HCT116 (cell line): ENCODE results near the gene LAP3. TPM values are rescaled to one million over a fixed set of nuclear protein-coding genes. Genes with fewer than 3 reads are reported as not detected.

Experiments
- ATAC-seq: fragments of 200-7000 bp; cut with Tn5 transposase; 2 replicates; pipeline ENCODE4 v1.9.1; 2020; ENCODE audit warnings: mild to moderate bottlenecking, moderate library complexity
- BruUV-seq: library from RNA; stranded (reverse); fragments of 400-500 nt; replicated peaks from 2 replicates; lab custom pipeline; 2021; lab: Mats Ljungman, UMichigan
- CTCF ChIA-PET: fragments of 300-600 bp; sonication (Branson Sonifier 250); formaldehyde crosslinking; loops from one replicate; lab custom pipeline; 2021; ENCODE audit warnings: antibody characterized with exemption; lab: Charles Lee
- POLR2A ChIA-PET: fragments of 300-600, 350-600 bp; sonication (Branson Sonifier 250); formaldehyde crosslinking; loops from one replicate; lab custom pipeline; 2021; ENCODE audit warnings: antibody characterized with exemption; lab: Charles Lee
- RAD21 ChIA-PET, 2 experiments: fragments of 300-600 bp; sonication (Branson Sonifier 250); formaldehyde crosslinking; loops; one replicate each; lab custom pipeline; 2023; ENCODE audit warnings: low total read pairs in 2 of 2; ENCODE audit not compliant: uncharacterized antibody in 2 of 2, unreplicated experiment in 2 of 2, low non-redundant PET in 1 of 2; lab: Charles Lee
- DNase-seq: peaks from one replicate; pipeline ENCODE4 v3.0.0-alpha.2; 2010; ENCODE audit warnings: low read depth, low spot score
- H2AFZ ChIP-seq: fragments of 200-600 bp; shearing (Covaris generic), sonication (generic); 2 replicates; pipeline ENCODE4 v1.6.1; 2017; ENCODE audit warnings: low read depth, mixed run types, mixed read lengths, antibody characterized with exemption, low read length; ENCODE audit not compliant: poor library complexity, severe bottlenecking
- H3K27ac ChIP-seq: 2 replicates; pipeline ENCODE4 v1.5.1; 2012; ENCODE audit warnings: low read depth, low read length
- H3K27me3 ChIP-seq: fragments of 200-600 bp; sonication (generic); 2 replicates; pipeline ENCODE4 v1.6.1; 2016; ENCODE audit warnings: mixed run types, low read length, mixed read lengths; ENCODE audit not compliant: insufficient read depth
- H3K36me3 ChIP-seq, 2 experiments: fragments of 200-500 bp in 1 of 2; fragments of 200-600 bp in 1 of 2; sonication (Bioruptor generic) in 1 of 2; sonication (generic) in 1 of 2; 2 replicates each; pipeline versions ENCODE4 v1.5.1 to v1.6.1; 2014 to 2016; ENCODE audit warnings: low read length in 2 of 2, inconsistent platforms in 1 of 2, mixed read lengths in 1 of 2, mixed run types in 1 of 2; ENCODE audit not compliant: insufficient read depth in 2 of 2, control insufficient read depth in 1 of 2
- H3K4me1 ChIP-seq, 2 experiments: fragments of 200-600 bp in 1 of 2; sonication (generic) in 1 of 2; 2 replicates each; pipeline versions ENCODE4 v1.5.1 to v1.6.1; 2012 to 2017; ENCODE audit warnings: low read length in 2 of 2, inconsistent platforms in 1 of 2, mild to moderate bottlenecking in 1 of 2, mixed read lengths in 1 of 2, mixed run types in 1 of 2, moderate library complexity in 1 of 2; ENCODE audit not compliant: insufficient read depth in 2 of 2, control insufficient read depth in 1 of 2
- H3K4me2 ChIP-seq: fragments of 200-600 bp; sonication (generic); 2 replicates; pipeline ENCODE4 v1.6.1; 2017; ENCODE audit warnings: mixed run types, low read length, mixed read lengths
- H3K4me3 ChIP-seq, 2 experiments: fragments of 200-600 bp in 1 of 2; sonication (generic) in 1 of 2; replicated peaks in 1 of 2; 2 replicates each; pipeline ENCODE4 v1.5.1; 2011 to 2016; ENCODE audit warnings: low read length in 2 of 2, control low read depth in 1 of 2, low read depth in 1 of 2, mild to moderate bottlenecking in 1 of 2, mixed read lengths in 1 of 2, mixed run types in 1 of 2
- H3K79me2 ChIP-seq: fragments of 200-600 bp; sonication (generic); 2 replicates; pipeline ENCODE4 v1.6.1; 2017; ENCODE audit warnings: mild to moderate bottlenecking, mixed run types, low read length, moderate library complexity, mixed read lengths; ENCODE audit not compliant: insufficient read depth
- H3K9ac ChIP-seq: fragments of 200-600 bp; sonication (generic); 2 replicates; pipeline ENCODE4 v1.6.1; 2016; ENCODE audit warnings: low read length, mixed read lengths
- H3K9me2 ChIP-seq: fragments of 200-600 bp; sonication (generic), shearing (Covaris generic); 2 replicates; pipeline ENCODE4 v1.6.1; 2017; ENCODE audit warnings: mixed run types, mild to moderate bottlenecking, moderate library complexity; ENCODE audit not compliant: insufficient read depth
- H3K9me3 ChIP-seq, 2 experiments: fragments of 200-500 bp in 1 of 2; fragments of 200-600 bp in 1 of 2; sonication (Bioruptor generic) in 1 of 2; sonication (generic) in 1 of 2; 2 replicates each; pipeline ENCODE4 v1.6.1; 2014 to 2017; ENCODE audit warnings: low read length in 2 of 2, mixed read lengths in 2 of 2, inconsistent platforms in 1 of 2, low read depth in 1 of 2, mild to moderate bottlenecking in 1 of 2, mixed run types in 1 of 2, moderate library complexity in 1 of 2; ENCODE audit not compliant: control insufficient read depth in 1 of 2, insufficient read depth in 1 of 2
- H4K20me1 ChIP-seq: fragments of 200-600 bp; sonication (generic), shearing (Covaris generic); 2 replicates; pipeline ENCODE4 v1.6.1; 2017; ENCODE audit warnings: mixed run types, mild to moderate bottlenecking, moderate library complexity; ENCODE audit not compliant: insufficient read depth
- CBX3 ChIP-seq: IDR thresholded peaks from 2 replicates; pipeline ENCODE4 v1.6.1; 2012; ENCODE audit warnings: low read depth
- ELF1 ChIP-seq: IDR thresholded peaks from 2 replicates; pipeline ENCODE4 v1.6.1; 2012; ENCODE audit warnings: low read depth, borderline replicate concordance
- EZH2 ChIP-seq: fragments of 200-600 bp; sonication (generic); IDR thresholded peaks from 2 replicates; pipeline ENCODE4 v1.6.1; 2017; ENCODE audit warnings: antibody characterized with exemption, mixed run types
- EZH2phosphoT487 ChIP-seq: fragments of 200-600 bp; IDR thresholded peaks from 2 replicates; pipeline ENCODE4 v1.6.1; 2018; ENCODE audit warnings: antibody characterized with exemption, borderline replicate concordance
- FOSL1 ChIP-seq: IDR thresholded peaks from 2 replicates; pipeline ENCODE4 v1.6.1; 2012; ENCODE audit warnings: low read depth
- RAD21 ChIP-seq: IDR thresholded peaks from 2 replicates; pipeline ENCODE4 v1.6.1; 2012; ENCODE audit warnings: low read depth, mild to moderate bottlenecking
- SIN3A ChIP-seq: IDR thresholded peaks from 2 replicates; pipeline ENCODE4 v1.6.1; 2012; ENCODE audit warnings: low read depth
- SP1 ChIP-seq: IDR thresholded peaks from 2 replicates; pipeline ENCODE4 v1.6.1; 2012; ENCODE audit warnings: low read depth
- TCF7L2 ChIP-seq: IDR thresholded peaks from 2 replicates; pipeline ENCODE4 v1.7.0; 2011; ENCODE audit warnings: borderline replicate concordance, inconsistent platforms; ENCODE audit not compliant: insufficient read depth, insufficient read length; ENCODE audit errors: extremely low read depth
- intact Hi-C: fragments of 100-400 bp; cut with micrococcal nuclease; formaldehyde crosslinking; loops from 2 replicates; pipeline ENCODE4 v1.10.0; 2022
- total RNA-seq: library from RNA; stranded (reverse); gene quantifications from one replicate; pipeline ENCODE4 v1.2.1, GENCODE V29; 2021; ENCODE audit not compliant: unreplicated experiment
- TF ChIP-seq, protein P1 (sequence below): IDR thresholded peaks from 2 replicates; pipeline ENCODE4 v1.6.1; 2012
- TF ChIP-seq, protein P2 (sequence below): IDR thresholded peaks from 2 replicates; pipeline ENCODE4 v1.6.1; 2011; ENCODE audit warnings: mild to moderate bottlenecking, low read length, moderate library complexity; ENCODE audit not compliant: insufficient replicate concordance; ENCODE audit errors: extremely low read depth
- TF ChIP-seq, protein P3 (sequence below): IDR thresholded peaks from 2 replicates; pipeline ENCODE4 v1.6.1; 2012
- TF ChIP-seq, protein P4 (sequence below): IDR thresholded peaks from 2 replicates; pipeline ENCODE4 v1.6.1; 2012; ENCODE audit warnings: low read depth

Gene LAP3
- total RNA-seq, 1 experiment from 2014 or later = 59.9 TPM

DNA sequence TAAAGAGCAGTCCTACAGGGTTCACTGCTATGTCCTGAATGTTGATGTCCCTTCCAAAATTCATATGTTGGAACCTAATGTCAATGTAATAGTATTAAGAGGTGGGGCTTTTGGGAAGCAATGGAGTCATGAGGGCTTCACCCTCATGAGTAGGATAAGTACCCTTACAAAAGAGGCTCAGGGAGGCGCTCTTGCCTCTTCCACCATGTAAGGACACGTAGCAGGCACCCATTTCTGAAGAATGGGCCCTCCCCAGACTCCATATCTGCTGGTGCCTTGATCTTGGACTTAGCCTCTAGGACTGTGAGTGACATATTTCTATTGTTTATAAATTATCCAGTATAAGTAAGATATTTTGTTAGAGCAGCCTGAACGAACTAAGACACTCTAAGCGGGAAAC lies 53.2 kb downstream of the LAP3 start (continued):
- TF ChIP-seq ELF1 (no peak), TCF7L2 (no peak), SIN3A (no peak), RAD21 (no peak)
- TF ChIP-seq, protein P1, sequence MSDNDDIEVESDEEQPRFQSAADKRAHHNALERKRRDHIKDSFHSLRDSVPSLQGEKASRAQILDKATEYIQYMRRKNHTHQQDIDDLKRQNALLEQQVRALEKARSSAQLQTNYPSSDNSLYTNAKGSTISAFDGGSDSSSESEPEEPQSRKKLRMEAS = no peak

DNA sequence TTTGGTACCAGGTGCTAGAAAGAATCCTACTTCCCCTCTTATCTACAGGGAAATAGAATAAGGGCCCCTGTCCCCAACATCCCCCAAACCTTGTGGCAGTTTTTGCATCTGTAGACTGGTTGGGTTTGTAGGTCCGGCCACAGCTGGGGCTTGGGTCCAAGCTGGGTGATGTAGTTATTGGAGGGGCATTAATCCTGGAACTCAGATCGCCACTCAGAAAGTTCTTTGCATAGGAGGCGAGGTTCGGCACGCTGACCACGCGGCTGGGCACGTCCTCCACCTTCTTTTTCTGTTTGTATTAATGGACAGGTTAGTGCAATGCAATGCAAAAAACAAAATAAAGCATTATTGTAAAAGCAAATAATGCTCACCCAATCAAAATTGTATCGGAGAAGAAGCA lies 56.6 kb downstream of the LAP3 start:
- no peaks in the 10 kb centered on the region for H3K9me2 ChIP-seq
- H4K20me1 ChIP-seq = no peaks in the 10 kb centered on the region
- H3K27ac ChIP-seq = no peak overlapping the region
- peaks cover 25% of the 10 kb centered on the region for H3K79me2 ChIP-seq
- intact Hi-C loops = no loop called here
- DNase-seq = no peak
- ChIA-PET POLR2A (no interaction called here), CTCF (no interaction called here), RAD21 (no interaction called here)
- TF ChIP-seq TCF7L2 (no peak), EZH2 (no peak), CBX3 (no peak), SIN3A (no peak), FOSL1 (no peak), SP1 (no peak), EZH2phosphoT487 (no peak)
- TF ChIP-seq, protein P2, sequence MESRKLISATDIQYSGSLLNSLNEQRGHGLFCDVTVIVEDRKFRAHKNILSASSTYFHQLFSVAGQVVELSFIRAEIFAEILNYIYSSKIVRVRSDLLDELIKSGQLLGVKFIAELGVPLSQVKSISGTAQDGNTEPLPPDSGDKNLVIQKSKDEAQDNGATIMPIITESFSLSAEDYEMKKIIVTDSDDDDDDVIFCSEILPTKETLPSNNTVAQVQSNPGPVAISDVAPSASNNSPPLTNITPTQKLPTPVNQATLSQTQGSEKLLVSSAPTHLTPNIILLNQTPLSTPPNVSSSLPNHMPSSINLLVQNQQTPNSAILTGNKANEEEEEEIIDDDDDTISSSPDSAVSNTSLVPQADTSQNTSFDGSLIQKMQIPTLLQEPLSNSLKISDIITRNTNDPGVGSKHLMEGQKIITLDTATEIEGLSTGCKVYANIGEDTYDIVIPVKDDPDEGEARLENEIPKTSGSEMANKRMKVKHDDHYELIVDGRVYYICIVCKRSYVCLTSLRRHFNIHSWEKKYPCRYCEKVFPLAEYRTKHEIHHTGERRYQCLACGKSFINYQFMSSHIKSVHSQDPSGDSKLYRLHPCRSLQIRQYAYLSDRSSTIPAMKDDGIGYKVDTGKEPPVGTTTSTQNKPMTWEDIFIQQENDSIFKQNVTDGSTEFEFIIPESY = no peak
- TF ChIP-seq, protein P3, sequence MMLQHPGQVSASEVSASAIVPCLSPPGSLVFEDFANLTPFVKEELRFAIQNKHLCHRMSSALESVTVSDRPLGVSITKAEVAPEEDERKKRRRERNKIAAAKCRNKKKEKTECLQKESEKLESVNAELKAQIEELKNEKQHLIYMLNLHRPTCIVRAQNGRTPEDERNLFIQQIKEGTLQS = no peak
- TF ChIP-seq, protein P4, sequence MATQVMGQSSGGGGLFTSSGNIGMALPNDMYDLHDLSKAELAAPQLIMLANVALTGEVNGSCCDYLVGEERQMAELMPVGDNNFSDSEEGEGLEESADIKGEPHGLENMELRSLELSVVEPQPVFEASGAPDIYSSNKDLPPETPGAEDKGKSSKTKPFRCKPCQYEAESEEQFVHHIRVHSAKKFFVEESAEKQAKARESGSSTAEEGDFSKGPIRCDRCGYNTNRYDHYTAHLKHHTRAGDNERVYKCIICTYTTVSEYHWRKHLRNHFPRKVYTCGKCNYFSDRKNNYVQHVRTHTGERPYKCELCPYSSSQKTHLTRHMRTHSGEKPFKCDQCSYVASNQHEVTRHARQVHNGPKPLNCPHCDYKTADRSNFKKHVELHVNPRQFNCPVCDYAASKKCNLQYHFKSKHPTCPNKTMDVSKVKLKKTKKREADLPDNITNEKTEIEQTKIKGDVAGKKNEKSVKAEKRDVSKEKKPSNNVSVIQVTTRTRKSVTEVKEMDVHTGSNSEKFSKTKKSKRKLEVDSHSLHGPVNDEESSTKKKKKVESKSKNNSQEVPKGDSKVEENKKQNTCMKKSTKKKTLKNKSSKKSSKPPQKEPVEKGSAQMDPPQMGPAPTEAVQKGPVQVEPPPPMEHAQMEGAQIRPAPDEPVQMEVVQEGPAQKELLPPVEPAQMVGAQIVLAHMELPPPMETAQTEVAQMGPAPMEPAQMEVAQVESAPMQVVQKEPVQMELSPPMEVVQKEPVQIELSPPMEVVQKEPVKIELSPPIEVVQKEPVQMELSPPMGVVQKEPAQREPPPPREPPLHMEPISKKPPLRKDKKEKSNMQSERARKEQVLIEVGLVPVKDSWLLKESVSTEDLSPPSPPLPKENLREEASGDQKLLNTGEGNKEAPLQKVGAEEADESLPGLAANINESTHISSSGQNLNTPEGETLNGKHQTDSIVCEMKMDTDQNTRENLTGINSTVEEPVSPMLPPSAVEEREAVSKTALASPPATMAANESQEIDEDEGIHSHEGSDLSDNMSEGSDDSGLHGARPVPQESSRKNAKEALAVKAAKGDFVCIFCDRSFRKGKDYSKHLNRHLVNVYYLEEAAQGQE = no peak
- no peaks in the 10 kb centered on the region for H3K4me1 ChIP-seq
- H3K4me3 ChIP-seq = no peak overlapping the region
- H3K4me2 ChIP-seq = no peak overlapping the region
- no peaks in the 10 kb centered on the region for H3K27me3 ChIP-seq
- no peak overlapping the region for H3K9ac ChIP-seq
- peaks cover 31 to 39% of the 10 kb centered on the region in 2 experiments for H3K36me3 ChIP-seq
- H3K9me3 ChIP-seq = no peaks in the 10 kb centered on the region
- H2AFZ ChIP-seq = no peak overlapping the region
- no peak for ATAC-seq
- BruUV-seq = no TSS peak
